KOPT-K1 (cell line): ENCODE measurements around the gene NELFB.

Experiments used
- H3K27ac ChIP-seq: fragments of 200-600 bp; sonication (generic); 2 replicates; pipeline ENCODE4 v1.5.1; 2016; ENCODE audit warnings: antibody characterized with exemption, mild to moderate bottlenecking, low read depth, low read length; ENCODE audit not compliant: poor library complexity, severe bottlenecking
- H3K36me3 ChIP-seq: fragments of 200-600 bp; sonication (generic); 2 replicates; pipeline ENCODE4 v1.5.1; 2017; ENCODE audit warnings: antibody characterized with exemption, mild to moderate bottlenecking, low read length, moderate library complexity; ENCODE audit not compliant: insufficient read depth
- H3K9me3 ChIP-seq: fragments of 200-600 bp; sonication (generic); 2 replicates; pipeline ENCODE4 v1.5.1; 2017; ENCODE audit warnings: antibody characterized with exemption, low read length, mild to moderate bottlenecking; ENCODE audit not compliant: insufficient read depth, poor library complexity, severe bottlenecking

Gene NELFB

DNA sequence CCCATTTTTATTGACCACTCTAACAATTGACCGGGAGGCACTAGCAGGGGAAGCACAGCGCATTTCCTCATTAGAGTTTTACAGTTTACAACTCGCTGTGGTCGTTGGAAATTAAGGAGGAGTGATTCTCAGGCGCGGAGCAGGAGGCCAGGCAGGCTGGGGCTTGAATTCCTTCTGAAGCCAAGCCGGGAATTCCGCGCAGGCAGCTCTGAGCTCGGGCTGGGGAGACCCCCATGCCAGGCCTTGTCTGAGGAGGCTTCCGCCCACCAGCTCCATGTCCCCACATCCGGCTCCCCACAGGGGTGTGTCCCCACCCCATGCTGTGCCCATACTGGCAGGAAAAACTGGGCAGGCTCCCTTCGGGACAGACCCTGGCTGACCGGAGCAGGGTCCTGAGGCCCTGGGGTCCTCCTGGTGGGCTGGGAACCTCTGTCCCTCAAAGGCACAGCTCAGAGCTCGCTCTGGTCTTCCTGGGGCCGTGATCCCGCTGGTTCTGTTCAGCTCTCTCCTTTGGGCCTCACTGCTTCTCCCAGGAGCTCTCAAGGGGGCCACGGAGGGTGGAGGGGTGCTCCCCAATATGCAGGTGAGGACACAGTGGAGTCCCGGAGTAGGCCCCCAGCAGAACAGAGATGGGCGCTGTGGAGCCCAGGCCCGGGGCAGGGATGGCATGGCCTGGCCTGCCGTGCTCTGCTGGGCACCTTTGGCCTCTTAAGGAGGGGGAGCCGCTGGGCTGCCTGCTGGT lies 48.2 kb downstream of the NELFB start:
- H3K27ac ChIP-seq: no peak overlapping the region

GRCh38 chr9:137303893-137304382 lies 48.8 kb downstream of the NELFB start:
- no peaks in the 10 kb centered on the region for H3K9me3 ChIP-seq
- H3K27ac ChIP-seq: no peak overlapping the region

More for the DNA sequence above, 48.2 kb downstream of the NELFB start:
- Histone ChIP-seq H3K9me3 (no peaks in the 10 kb centered on the region), H3K36me3 (no peaks in the 10 kb centered on the region)

DNA sequence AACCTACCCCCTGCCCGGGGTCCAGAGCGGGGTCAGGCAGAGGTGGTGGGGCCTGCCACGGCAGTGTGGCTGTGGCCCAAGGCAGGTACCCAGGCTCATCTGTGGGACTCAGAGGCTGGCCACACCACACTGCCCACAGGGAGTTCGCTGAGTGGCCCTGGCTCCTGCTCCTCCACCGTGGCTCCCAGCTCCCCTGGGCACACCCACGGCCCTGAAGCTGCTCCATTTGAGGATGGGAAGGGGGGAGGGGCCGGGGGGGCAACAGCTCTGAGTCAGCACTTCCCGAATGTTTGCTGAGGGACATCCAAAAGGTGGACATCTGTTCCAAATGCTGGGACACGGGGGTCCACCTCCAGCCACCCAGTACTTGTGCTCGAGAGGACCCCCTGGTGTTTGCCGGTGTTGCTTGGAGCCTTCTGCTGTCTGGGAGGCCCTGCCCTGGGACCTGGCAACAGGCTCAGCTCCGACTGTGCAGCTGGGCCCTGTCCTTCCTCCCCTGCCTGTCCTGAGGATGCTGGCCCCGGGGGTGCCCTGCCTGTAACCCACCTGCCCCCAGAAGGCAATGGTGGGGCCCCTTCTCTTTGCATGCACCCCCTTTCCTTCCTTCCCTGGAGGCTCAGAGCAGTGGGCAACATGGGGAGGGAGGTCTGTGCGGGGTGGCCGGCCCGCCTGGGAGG lies 49.4 kb downstream of the NELFB start:
- H3K36me3 ChIP-seq: no peaks in the 10 kb centered on the region

More at GRCh38 chr9:137303893-137304382, 48.8 kb downstream of the NELFB start:
- no peaks in the 10 kb centered on the region for H3K36me3 ChIP-seq

DNA sequence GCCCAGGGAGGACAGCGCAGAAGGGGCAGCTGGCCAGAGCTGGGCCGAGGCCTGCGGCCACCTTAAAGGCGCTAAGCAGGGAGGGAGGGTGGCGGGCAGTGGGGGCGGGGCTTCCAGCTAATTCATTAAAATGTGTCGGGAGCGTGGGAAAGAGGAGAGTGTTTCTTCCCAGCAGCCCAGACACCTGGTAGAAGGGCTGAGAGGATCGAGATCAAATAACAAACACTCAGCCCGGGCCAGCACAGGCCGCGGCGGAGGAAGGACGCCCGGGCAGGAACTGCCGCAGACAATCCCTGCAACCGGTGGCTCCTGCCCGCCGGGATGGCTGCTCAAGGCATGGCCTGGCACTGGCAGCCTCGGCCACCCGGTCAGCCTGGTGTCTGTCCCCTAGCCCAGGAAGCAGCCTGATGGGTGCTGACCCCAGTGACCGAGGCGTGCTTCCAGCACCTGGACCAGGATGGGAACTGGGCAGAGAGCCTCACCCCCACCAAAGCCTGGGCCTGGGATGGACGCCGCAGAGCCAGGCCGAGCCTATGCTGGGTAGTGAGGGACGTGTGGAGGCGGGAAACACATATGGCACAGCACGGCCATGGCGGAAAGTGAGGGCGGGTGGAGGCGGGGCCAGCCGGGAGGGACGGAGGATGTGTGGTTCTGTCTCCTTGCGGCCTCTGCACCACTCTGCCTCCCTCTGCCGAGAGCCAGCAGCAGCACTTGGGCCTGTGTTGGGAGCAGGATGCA lies 50.1 kb downstream of the NELFB start:
- H3K36me3 ChIP-seq: no peaks in the 10 kb centered on the region
- H3K9me3 ChIP-seq: no peaks in the 10 kb centered on the region
- no peak overlapping the region for H3K27ac ChIP-seq

More for the DNA sequence above, 49.4 kb downstream of the NELFB start:
- Histone ChIP-seq H3K9me3 (no peaks in the 10 kb centered on the region), H3K27ac (no peak overlapping the region)

GRCh38 chr9:137305798-137306065 lies 50.6 kb downstream of the NELFB start:
- H3K27ac ChIP-seq: no peak overlapping the region
- H3K36me3 ChIP-seq: no peaks in the 10 kb centered on the region

DNA sequence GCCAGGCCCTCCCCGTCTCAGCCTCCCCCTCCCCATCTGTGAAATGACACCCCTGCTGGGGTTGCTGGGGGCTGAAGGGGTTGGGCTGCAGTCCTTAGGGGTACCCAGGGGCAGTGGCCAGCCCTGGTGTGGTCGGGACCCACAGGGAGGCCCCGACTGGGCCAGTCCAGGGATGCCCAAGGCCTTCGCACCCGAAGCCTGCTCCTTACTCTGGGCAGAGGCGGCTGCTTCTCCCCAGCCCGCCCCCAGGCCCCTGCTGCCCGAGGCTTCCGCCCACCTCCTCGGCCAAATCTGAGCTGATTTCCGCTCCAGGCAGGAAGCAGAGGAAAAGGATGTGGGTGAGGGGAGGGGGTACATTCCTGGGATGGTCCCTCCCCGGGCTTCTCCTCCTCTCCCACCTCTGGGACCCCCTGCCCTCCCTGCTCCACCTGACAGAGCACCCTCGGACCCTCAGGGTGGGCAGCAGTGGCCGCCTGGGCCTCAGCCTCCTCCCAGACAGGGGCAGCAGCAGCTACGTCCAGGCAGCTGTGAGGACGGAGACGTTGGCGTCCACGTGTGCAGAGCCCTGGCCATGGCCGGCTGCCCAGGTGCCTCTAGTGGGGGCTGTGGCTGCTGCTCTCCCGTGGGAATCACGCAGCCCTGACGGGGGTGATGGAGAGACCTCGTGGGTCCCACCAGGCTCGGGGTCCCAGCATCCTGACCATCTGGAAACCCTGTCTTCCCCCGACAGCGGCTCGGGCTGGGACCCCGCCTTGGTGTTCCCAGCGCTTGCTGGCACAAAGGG lies 51.1 kb downstream of the NELFB start:
- Histone ChIP-seq H3K27ac (no peak overlapping the region), H3K9me3 (no peaks in the 10 kb centered on the region), H3K36me3 (no peaks in the 10 kb centered on the region)

More at GRCh38 chr9:137305798-137306065, 50.6 kb downstream of the NELFB start:
- no peaks in the 10 kb centered on the region for H3K9me3 ChIP-seq

DNA sequence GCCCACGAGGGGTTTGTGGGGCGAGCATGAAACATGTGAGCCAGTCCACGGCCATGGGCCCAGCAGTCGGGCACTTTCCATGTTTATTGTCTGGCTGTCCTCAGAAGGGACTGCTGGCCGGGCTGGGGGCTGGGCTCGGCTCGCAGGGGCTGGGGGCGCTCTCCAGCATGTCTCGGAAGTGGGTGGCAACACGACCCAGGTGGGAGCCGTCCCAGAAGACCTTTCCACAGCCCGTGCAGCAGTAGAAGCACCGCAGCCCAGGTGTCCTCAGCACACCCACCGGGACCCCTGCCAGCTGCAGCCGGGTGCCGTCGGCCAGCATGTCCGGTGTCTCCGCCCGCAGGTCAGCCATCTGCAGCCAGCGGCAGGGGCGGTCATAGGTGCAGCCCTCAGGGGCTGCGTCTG lies 51.7 kb downstream of the NELFB start:
- Histone ChIP-seq H3K9me3 (no peaks in the 10 kb centered on the region), H3K27ac (no peak overlapping the region), H3K36me3 (no peaks in the 10 kb centered on the region)

DNA sequence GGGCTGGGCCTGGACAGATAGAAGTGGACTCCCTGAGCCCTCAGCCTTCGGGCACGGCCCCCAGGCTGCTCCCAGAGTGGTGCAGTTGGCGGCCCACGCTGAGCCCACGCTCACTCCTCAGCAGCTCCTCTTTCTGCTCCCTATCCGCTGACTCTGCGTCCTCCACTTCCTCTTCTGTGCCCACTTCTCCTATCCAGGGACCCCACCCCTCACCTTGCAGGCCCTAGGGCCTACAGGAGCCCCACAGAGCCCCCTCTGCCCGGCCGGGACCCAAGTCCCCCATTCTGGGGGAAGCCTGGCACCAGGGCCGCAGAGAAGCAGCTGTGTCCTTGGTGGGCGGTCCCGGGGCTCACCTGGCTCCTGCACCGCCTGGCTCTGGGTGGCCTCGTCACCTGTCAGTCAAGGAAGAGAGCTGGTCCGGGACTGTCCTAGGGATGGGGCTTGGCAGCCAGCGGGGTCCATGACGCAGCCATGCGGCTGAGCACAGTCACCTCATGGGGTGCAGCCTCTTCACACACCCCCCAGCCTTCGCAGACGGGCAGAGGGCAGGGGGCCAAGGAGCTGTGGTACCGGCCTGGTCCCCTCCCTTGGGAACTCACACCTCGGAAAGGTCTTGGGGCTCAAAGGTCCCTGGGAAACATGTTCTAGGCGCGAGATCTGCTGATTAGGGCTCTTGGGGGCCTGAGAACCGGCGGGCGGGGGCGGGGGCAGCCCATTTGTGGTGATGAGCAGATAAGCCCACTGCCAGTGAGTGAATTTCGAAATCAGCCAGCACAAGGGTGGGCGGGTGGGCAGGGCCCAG lies 52.3 kb downstream of the NELFB start:
- Histone ChIP-seq H3K27ac (no peak overlapping the region), H3K36me3 (no peaks in the 10 kb centered on the region), H3K9me3 (no peaks in the 10 kb centered on the region)

- no peaks in the 10 kb centered on the region for H3K9me3 ChIP-seq
- no peaks in the 10 kb centered on the region for H3K36me3 ChIP-seq
- H3K27ac ChIP-seq: no peak overlapping the region
These were observed 53.0 kb downstream of the NELFB start for GRCh38 chr9:137308057-137308619.

DNA sequence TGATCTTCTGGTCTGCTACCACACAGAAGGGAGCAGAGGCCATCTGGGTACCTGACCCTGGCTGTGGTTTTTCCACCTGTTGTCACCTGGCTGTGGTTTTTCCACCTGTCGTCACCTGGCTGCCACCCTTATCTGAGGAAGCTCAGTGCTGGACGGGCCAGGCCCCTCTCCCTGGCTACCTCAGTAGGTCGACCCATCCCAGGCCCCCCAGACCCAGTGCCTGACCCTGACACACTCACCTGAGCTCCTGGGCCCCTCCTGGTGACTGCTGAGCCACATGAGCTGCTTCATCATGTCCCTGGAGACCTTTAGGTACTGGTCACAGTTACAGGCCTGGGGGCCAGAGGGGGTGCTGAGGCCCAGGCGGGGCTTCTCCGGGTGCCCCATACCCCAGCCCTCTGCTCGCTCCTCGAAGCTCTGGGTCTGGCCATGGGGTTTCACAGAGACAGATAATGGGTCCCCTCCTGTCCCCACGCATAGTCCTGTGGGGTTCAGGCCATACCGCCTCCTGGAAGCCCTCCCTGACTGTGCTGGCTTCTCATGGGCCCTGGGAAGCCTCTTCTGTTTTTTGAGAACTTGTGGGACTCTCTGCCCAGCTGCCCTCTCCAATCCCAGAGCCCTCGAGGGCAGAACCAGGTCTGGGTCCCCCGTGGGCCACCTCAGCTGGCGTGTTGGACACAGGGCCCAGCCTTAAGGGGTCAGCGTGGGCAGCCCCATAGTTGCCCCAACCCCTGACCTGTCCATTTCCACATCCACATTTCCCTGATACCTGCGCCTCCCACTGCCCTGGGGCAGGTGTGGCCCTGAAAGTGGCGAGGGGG lies 54.5 kb downstream of the NELFB start:
- Histone ChIP-seq H3K36me3 (no peaks in the 10 kb centered on the region), H3K27ac (no peak overlapping the region), H3K9me3 (no peaks in the 10 kb centered on the region)

- Histone ChIP-seq H3K9me3 (no peaks in the 10 kb centered on the region), H3K36me3 (no peaks in the 10 kb centered on the region), H3K27ac (no peak overlapping the region)
These were observed 55.3 kb downstream of the NELFB start for GRCh38 chr9:137310189-137311052.

DNA sequence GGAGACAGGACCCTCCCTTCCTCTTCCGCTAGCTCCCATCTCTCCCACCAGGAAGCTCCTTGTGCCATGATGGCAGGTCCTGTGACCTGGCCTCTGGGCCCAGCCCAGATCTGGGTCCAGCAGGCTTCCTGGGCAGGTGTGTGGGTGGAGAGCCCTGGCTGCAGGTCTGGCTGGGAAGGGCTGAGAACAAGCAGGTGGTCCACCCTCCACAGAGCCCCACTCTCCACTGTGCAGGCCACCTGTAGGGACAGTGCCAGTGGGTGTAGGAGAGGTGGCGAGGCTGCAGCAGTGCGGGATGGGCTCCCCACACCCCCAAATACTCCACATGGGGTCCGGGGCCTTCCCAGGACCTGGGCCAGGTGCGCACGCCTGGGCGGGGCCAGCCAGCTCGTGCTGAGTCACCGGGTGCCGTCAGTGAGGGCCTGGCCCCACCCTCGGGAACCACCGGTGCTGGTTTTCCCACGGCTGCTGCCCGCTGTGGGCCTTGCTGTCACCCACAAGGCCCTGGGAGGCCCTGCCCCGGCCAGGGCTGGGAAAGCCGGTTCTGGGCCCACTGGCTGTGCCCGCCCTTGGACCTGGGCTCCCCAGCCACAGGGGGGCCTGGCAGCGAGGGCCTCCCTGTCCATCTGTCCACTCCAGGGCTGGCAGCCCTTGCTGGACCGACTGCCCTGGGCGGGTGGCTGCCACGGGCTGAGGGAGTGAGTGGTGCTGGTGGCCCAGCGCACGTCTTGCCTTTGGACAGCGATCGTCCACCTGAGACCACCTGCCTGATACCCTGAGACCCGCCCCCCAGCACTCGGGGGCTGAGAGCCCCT lies 56.3 kb downstream of the NELFB start:
- no peaks in the 10 kb centered on the region for H3K36me3 ChIP-seq
- H3K9me3 ChIP-seq: no peaks in the 10 kb centered on the region
- H3K27ac ChIP-seq: no peak overlapping the region
